SK-N-SH treated with all-trans-retinoic acid at 6 μM for 48 hours (cell line): ENCODE data around the gene HS3ST3A1.
A peak's percentile ranks its signal among the peaks of the same experiment; 100 is the strongest.

Experiments
- ATAC-seq: fragments of 200-7000 bp; cut with Tn5 transposase; 3 replicates; pipeline ENCODE4 v1.9.1; 2020; ENCODE audit warnings: mild to moderate bottlenecking, moderate library complexity
- ARNTL ChIP-seq: fragments of 450-650 bp; formaldehyde crosslinking; IDR thresholded peaks from 2 replicates; pipeline ENCODE4 v1.5.0; 2020; ENCODE audit warnings: low read depth, mild to moderate bottlenecking, moderate library complexity, borderline replicate concordance
- BACH2 ChIP-seq: fragments of 250-450 bp; sonication (Bioruptor Pico); IDR thresholded peaks from 2 replicates; pipeline ENCODE4 v1.9.0; 2021; ENCODE audit warnings: mild to moderate bottlenecking, borderline replicate concordance
- CSDC2 ChIP-seq: fragments of 250-450 bp; sonication (Bioruptor Pico); IDR thresholded peaks from 2 replicates; pipeline ENCODE4 v1.5.0; 2020; ENCODE audit warnings: mild to moderate bottlenecking, moderate library complexity
- CSRNP3 ChIP-seq: fragments of 250-450 bp; sonication (Bioruptor Pico); IDR thresholded peaks from 2 replicates; pipeline ENCODE4 v1.5.1; 2021; ENCODE audit warnings: mild to moderate bottlenecking, moderate library complexity
- ESRRG ChIP-seq: fragments of 250-450 bp; sonication (Bioruptor Pico); IDR thresholded peaks from 2 replicates; pipeline ENCODE4 v1.6.1; 2021; ENCODE audit warnings: mild to moderate bottlenecking
- GLIS3 ChIP-seq: fragments of 250-450 bp; sonication (Bioruptor Pico); IDR thresholded peaks from 2 replicates; pipeline ENCODE4 v1.5.0; 2020; ENCODE audit warnings: mild to moderate bottlenecking, moderate library complexity
- OSR1 ChIP-seq: fragments of 250-450 bp; sonication (Bioruptor Pico); IDR thresholded peaks from 2 replicates; pipeline ENCODE4 v1.8.0; 2022; ENCODE audit warnings: moderate library complexity, mild to moderate bottlenecking, inconsistent platforms
- PPARA ChIP-seq: fragments of 250-450 bp; sonication (Bioruptor Pico); IDR thresholded peaks from 2 replicates; pipeline ENCODE4 v1.5.0; 2020; ENCODE audit warnings: mild to moderate bottlenecking, borderline replicate concordance
- RARB ChIP-seq: fragments of 250-450 bp; sonication (Bioruptor Pico); IDR thresholded peaks from 2 replicates; pipeline ENCODE4 v1.8.0; 2021; ENCODE audit warnings: mild to moderate bottlenecking, moderate library complexity
- SNAI2 ChIP-seq: fragments of 250-450 bp; sonication (Bioruptor Pico); IDR thresholded peaks from 2 replicates; pipeline ENCODE4 v1.5.0; 2020; ENCODE audit warnings: mild to moderate bottlenecking, moderate library complexity
- TCF4 ChIP-seq: fragments of 250-450 bp; sonication (Bioruptor Pico); IDR thresholded peaks from 2 replicates; pipeline ENCODE4 v1.8.0; 2021; ENCODE audit warnings: mild to moderate bottlenecking, moderate library complexity, borderline replicate concordance
- TOX ChIP-seq: fragments of 250-450 bp; sonication (Bioruptor Pico); IDR thresholded peaks from 2 replicates; pipeline ENCODE4 v1.8.0; 2021; ENCODE audit warnings: mild to moderate bottlenecking, moderate library complexity, borderline replicate concordance
- ZC3H10 ChIP-seq: fragments of 250-450 bp; sonication (Bioruptor Pico); IDR thresholded peaks from 2 replicates; pipeline ENCODE4 v1.5.1; 2021; ENCODE audit warnings: mild to moderate bottlenecking, moderate library complexity
- ZFP3 ChIP-seq: fragments of 250-450 bp; sonication (Bioruptor Pico); IDR thresholded peaks from 2 replicates; pipeline ENCODE4 v1.5.0; 2020; ENCODE audit warnings: mild to moderate bottlenecking, moderate library complexity
- ZFP30 ChIP-seq: fragments of 450-650 bp; formaldehyde crosslinking; IDR thresholded peaks from 2 replicates; pipeline ENCODE4 v1.5.0; 2022; ENCODE audit warnings: mild to moderate bottlenecking, moderate library complexity
- ZNF565 ChIP-seq: fragments of 450-650 bp; formaldehyde crosslinking; conservative IDR thresholded peaks from 2 replicates; pipeline ENCODE4 v1.5.0; 2020; ENCODE audit warnings: low read depth, mild to moderate bottlenecking, moderate library complexity
- ZNF70 ChIP-seq: fragments of 450-650 bp; formaldehyde crosslinking; IDR thresholded peaks from 2 replicates; pipeline ENCODE4 v1.5.0; 2020; ENCODE audit warnings: mild to moderate bottlenecking, moderate library complexity
- ZNF8 ChIP-seq: fragments of 450-650 bp; formaldehyde crosslinking; IDR thresholded peaks from 2 replicates; pipeline ENCODE4 v1.5.0; 2020; ENCODE audit warnings: mild to moderate bottlenecking, moderate library complexity
- TF ChIP-seq, protein P1 (sequence below): fragments of 250-450 bp; sonication (Bioruptor Pico); IDR thresholded peaks from 2 replicates; pipeline ENCODE4 v1.5.1; 2020; ENCODE audit warnings: low read depth, mild to moderate bottlenecking, moderate library complexity
- TF ChIP-seq, protein P2 (sequence below): fragments of 250-450 bp; sonication (Bioruptor Pico); IDR thresholded peaks from 2 replicates; pipeline ENCODE4 v1.5.0; 2020; ENCODE audit warnings: mild to moderate bottlenecking, moderate library complexity

Gene HS3ST3A1

GRCh38 chr17:13478326-13478830 lies 123.4 kb downstream of the HS3ST3A1 start:
- TF ChIP-seq CSRNP3 (CRISPR knock-in tag) (no peak), ZC3H10 (no peak), ZNF8 (CRISPR knock-in tag) (no peak), OSR1 (CRISPR knock-in tag) (no peak), ESRRG (CRISPR knock-in tag) (no peak), ZNF565 (CRISPR knock-in tag) (no peak), PPARA (CRISPR knock-in tag) (no peak), GLIS3 (no peak), ARNTL (CRISPR knock-in tag) (no peak), ZFP30 (no peak), ZNF70 (CRISPR knock-in tag) (no peak), ZFP3 (CRISPR knock-in tag) (no peak), TOX (CRISPR knock-in tag) (no peak), BACH2 (CRISPR knock-in tag) (no peak), SNAI2 (CRISPR knock-in tag) (no peak)
- TF ChIP-seq, protein P1, sequence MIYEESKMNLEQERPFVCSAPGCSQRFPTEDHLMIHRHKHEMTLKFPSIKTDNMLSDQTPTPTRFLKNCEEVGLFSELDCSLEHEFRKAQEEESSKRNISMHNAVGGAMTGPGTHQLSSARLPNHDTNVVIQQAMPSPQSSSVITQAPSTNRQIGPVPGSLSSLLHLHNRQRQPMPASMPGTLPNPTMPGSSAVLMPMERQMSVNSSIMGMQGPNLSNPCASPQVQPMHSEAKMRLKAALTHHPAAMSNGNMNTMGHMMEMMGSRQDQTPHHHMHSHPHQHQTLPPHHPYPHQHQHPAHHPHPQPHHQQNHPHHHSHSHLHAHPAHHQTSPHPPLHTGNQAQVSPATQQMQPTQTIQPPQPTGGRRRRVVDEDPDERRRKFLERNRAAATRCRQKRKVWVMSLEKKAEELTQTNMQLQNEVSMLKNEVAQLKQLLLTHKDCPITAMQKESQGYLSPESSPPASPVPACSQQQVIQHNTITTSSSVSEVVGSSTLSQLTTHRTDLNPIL (CRISPR knock-in tag): no peak
- peak; percentile 21; the same call in 1 of the 3 replicates for ATAC-seq

- ATAC-seq: peak; percentile 66
- no peak for TF ChIP-seq ZNF8 (CRISPR knock-in tag)
- no peak for TF ChIP-seq SNAI2 (CRISPR knock-in tag)
- TF ChIP-seq PPARA (CRISPR knock-in tag): no peak
- no peak for TF ChIP-seq ZC3H10
- TF ChIP-seq, all 23 proteins: peak for 0
Observed at GRCh38 chr17:13477180-13477611, 124.5 kb downstream of the HS3ST3A1 start.

GRCh38 chr17:13476720-13477119 lies 125.0 kb downstream of the HS3ST3A1 start:
- TF ChIP-seq TCF4: no peak
- TF ChIP-seq, all 23 proteins: peak for 0
- no peak for ATAC-seq

DNA sequence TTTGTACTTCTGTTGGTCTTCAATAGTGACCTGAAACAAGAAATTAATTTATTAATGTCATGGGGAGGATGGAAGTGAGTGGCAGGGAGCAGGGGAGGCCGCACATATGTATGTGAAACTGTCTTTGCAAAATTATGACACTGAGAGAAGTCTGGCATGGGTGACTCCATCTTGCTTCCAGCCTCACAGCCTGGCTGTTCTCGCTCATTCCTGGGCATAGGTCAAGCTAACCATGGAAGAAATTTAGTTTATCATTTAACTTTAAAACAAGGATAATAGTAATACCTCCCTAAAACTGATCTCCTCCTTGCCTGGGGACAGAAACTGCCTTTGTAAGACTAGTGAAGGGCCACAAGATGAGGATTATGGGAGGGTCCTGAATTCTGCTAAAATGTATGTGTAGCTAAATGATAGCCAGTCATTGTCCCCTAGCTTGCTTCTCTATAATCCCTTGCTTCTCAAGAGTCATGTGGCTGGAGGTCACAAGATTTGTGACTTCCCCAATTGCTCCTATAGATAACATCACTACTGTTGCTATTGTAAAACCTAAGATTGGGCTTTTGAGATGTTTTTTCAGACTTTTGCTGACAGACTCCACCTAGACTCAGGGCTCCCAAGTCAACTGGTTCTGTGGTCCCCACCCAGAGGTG lies 126.0 kb downstream of the HS3ST3A1 start:
- ATAC-seq: no peak
- TF ChIP-seq ZNF8 (CRISPR knock-in tag): no peak

GRCh38 chr17:13474073-13474800 lies 127.5 kb downstream of the HS3ST3A1 start:
- no peak for ATAC-seq
- no peak for TF ChIP-seq TOX (CRISPR knock-in tag)
- no peak for TF ChIP-seq OSR1 (CRISPR knock-in tag)
- TF ChIP-seq, protein P2, sequence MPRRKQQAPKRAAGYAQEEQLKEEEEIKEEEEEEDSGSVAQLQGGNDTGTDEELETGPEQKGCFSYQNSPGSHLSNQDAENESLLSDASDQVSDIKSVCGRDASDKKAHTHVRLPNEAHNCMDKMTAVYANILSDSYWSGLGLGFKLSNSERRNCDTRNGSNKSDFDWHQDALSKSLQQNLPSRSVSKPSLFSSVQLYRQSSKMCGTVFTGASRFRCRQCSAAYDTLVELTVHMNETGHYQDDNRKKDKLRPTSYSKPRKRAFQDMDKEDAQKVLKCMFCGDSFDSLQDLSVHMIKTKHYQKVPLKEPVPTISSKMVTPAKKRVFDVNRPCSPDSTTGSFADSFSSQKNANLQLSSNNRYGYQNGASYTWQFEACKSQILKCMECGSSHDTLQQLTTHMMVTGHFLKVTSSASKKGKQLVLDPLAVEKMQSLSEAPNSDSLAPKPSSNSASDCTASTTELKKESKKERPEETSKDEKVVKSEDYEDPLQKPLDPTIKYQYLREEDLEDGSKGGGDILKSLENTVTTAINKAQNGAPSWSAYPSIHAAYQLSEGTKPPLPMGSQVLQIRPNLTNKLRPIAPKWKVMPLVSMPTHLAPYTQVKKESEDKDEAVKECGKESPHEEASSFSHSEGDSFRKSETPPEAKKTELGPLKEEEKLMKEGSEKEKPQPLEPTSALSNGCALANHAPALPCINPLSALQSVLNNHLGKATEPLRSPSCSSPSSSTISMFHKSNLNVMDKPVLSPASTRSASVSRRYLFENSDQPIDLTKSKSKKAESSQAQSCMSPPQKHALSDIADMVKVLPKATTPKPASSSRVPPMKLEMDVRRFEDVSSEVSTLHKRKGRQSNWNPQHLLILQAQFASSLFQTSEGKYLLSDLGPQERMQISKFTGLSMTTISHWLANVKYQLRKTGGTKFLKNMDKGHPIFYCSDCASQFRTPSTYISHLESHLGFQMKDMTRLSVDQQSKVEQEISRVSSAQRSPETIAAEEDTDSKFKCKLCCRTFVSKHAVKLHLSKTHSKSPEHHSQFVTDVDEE (CRISPR knock-in tag): no peak
- TF ChIP-seq RARB (CRISPR knock-in tag): no peak
- no peak for TF ChIP-seq ZFP30
- TF ChIP-seq CSDC2 (CRISPR knock-in tag): no peak
- no peak for TF ChIP-seq GLIS3
- TF ChIP-seq ARNTL (CRISPR knock-in tag): no peak
- TF ChIP-seq, protein P1 (CRISPR knock-in tag): no peak
- no peak for TF ChIP-seq SNAI2 (CRISPR knock-in tag)
- no peak for TF ChIP-seq ZFP3 (CRISPR knock-in tag)
- TF ChIP-seq TCF4: no peak
